Temporal lobe (tissue), 1 donor: ENCODE data around the gene TMEM186. TPM values are rescaled to one million over a fixed set of nuclear protein-coding genes. Genes with fewer than 3 reads are reported as not detected.

Experiments used
- total RNA-seq: library from RNA; depleted of rRNA; stranded (reverse); fragments of >200 nt; gene quantifications from one replicate; pipeline ENCODE4 v1.2.3, GENCODE V29; 2014

The TMEM186 gene
- total RNA-seq, 1 donor from 2014 or later, result 7.4 TPM

Other genes starting within 250 kb of the TMEM186 start
- gene TMEM114, start 207.1 kb downstream of the TMEM186 start, total RNA-seq, result not detected
- gene METTL22, start 175.9 kb downstream of the TMEM186 start, total RNA-seq, result 12.8 TPM
- gene ABAT, start 123.0 kb downstream of the TMEM186 start, total RNA-seq, result 78.9 TPM
- gene PMM2, start 200 bp upstream of the TMEM186 start, total RNA-seq, result 7.6 TPM
- 138 TPM for gene CARHSP1, start 71.4 kb upstream of the TMEM186 start, total RNA-seq
- gene LITAFD, start 84.7 kb upstream of the TMEM186 start, total RNA-seq, result not detected
- 71.3 TPM for gene USP7, start 166.3 kb upstream of the TMEM186 start, total RNA-seq